BLaER1 treated with 17β-estradiol and CSF1 and Interleukin-3, amounts not matched to agents 10 nM and 100 nM (cell line): ENCODE measurements around the gene CNIH2.

Experiments
- H3K27ac ChIP-seq, 11 experiments: shearing (Covaris generic); formaldehyde crosslinking; 2 replicates each; pipeline ENCODE4 v1.8.1; 2022
- H3K27me3 ChIP-seq, 11 experiments: shearing (Covaris generic); formaldehyde crosslinking; 2 replicates each; pipeline ENCODE4 v1.8.1; 2022
- H3K36me3 ChIP-seq, 11 experiments: shearing (Covaris generic); formaldehyde crosslinking; 2 replicates each; pipeline ENCODE4 v1.8.1; 2022
- H3K4me1 ChIP-seq, 10 experiments: shearing (Covaris generic); formaldehyde crosslinking; 2 replicates each; pipeline ENCODE4 v1.8.1; 2022
- H3K4me2 ChIP-seq, 11 experiments: shearing (Covaris generic); formaldehyde crosslinking; 2 replicates each; pipeline ENCODE4 v1.8.1; 2022
- H3K4me3 ChIP-seq, 10 experiments: shearing (Covaris generic); formaldehyde crosslinking; 2 replicates each; pipeline ENCODE4 v1.8.1; 2022
- H3K9ac ChIP-seq, 11 experiments: shearing (Covaris generic); formaldehyde crosslinking; 2 replicates each; pipeline ENCODE4 v1.8.1; 2022
- H3K9me3 ChIP-seq, 11 experiments: shearing (Covaris generic); formaldehyde crosslinking; replicated peaks in 1 of 11; 2 replicates each; pipeline ENCODE4 v1.8.1; 2022
- H4K20me1 ChIP-seq, 11 experiments: shearing (Covaris generic); formaldehyde crosslinking; 2 replicates each; pipeline ENCODE4 v1.8.1; 2022
- Cebpa-rat ChIP-seq, 11 experiments: shearing (Covaris generic); IDR thresholded peaks; 2 replicates each; pipeline ENCODE4 v1.8.1; 2022

The CNIH2 gene

GRCh38 chr11:66314186-66314501 is 36.2 kb downstream of the CNIH2 start:
- H4K20me1 ChIP-seq, result peaks cover 0 to 32% (median 12%) of the 10 kb centered on the region in 11 experiments; a peak in 12 of 22 replicates
- peak overlapping the region; percentile 81 to 92 (median 87) for H3K9ac ChIP-seq
- no peak for TF ChIP-seq Cebpa-rat (IDR thresholded peaks at IDR 0.05)
- no peaks in the 10 kb centered on the region for H3K36me3 ChIP-seq
- peaks cover 61 to 87% (median 77%) of the 10 kb centered on the region in 10 experiments for H3K4me1 ChIP-seq
- peaks cover 0 to 4% (median 0%) of the 10 kb centered on the region in 11 experiments; a peak in 5 of 22 replicates for H3K9me3 ChIP-seq
- H3K4me3 ChIP-seq, result peak overlapping the region; percentile 52 to 80 (median 69)
- peak overlapping the region; percentile 73 to 98 (median 94); a peak in 21 of 22 replicates for H3K27ac ChIP-seq
- H3K4me2 ChIP-seq, result peak overlapping the region; percentile 98 to 100 (median 100)
- no peaks in the 10 kb centered on the region for H3K27me3 ChIP-seq

GRCh38 chr11:66314561-66315497 is 36.9 kb downstream of the CNIH2 start:
- Histone ChIP-seq H3K27ac (peak overlapping the region; percentile 73 to 98 (median 94); a peak in 21 of 22 replicates), H3K4me1 (peaks cover 63 to 86% (median 80%) of the 10 kb centered on the region in 10 experiments), H3K36me3 (no peaks in the 10 kb centered on the region)

GRCh38 chr11:66315498-66315885 is 37.5 kb downstream of the CNIH2 start:
- Histone ChIP-seq H3K4me3 (peak overlapping the region; percentile 52 to 80 (median 69)), H3K27ac (peak overlapping the region; percentile 73 to 98 (median 94); a peak in 21 of 22 replicates), H4K20me1 (peaks cover 0 to 32% (median 12%) of the 10 kb centered on the region in 11 experiments; a peak in 12 of 22 replicates), H3K27me3 (no peaks in the 10 kb centered on the region), H3K36me3 (no peaks in the 10 kb centered on the region), H3K4me2 (peak overlapping the region; percentile 98 to 100 (median 100)), H3K4me1 (peaks cover 63 to 80% (median 77%) of the 10 kb centered on the region in 10 experiments), H3K9me3 (peaks cover 0 to 17% (median 11%) of the 10 kb centered on the region in 11 experiments; a peak in 15 of 22 replicates), H3K9ac (peak overlapping the region; percentile 81 to 92 (median 87))
- no peak for TF ChIP-seq Cebpa-rat (IDR thresholded peaks at IDR 0.05)

More at GRCh38 chr11:66314561-66315497, 36.9 kb downstream of the CNIH2 start:
- Histone ChIP-seq H4K20me1 (peaks cover 0 to 32% (median 12%) of the 10 kb centered on the region in 11 experiments; a peak in 12 of 22 replicates), H3K9ac (peak overlapping the region; percentile 81 to 92 (median 87)), H3K27me3 (no peaks in the 10 kb centered on the region), H3K9me3 (peaks cover 0 to 11% (median 5%) of the 10 kb centered on the region in 11 experiments; a peak in 14 of 22 replicates), H3K4me2 (peak overlapping the region; percentile 98 to 100 (median 100)), H3K4me3 (peak overlapping the region; percentile 52 to 80 (median 69))
- no peak for TF ChIP-seq Cebpa-rat (IDR thresholded peaks at IDR 0.05)

GRCh38 chr11:66315921-66316811 is 38.2 kb downstream of the CNIH2 start:
- H3K36me3 ChIP-seq, result no peaks in the 10 kb centered on the region
- TF ChIP-seq Cebpa-rat (IDR thresholded peaks at IDR 0.05), result no peak
- peak overlapping the region; percentile 52 to 80 (median 69) for H3K4me3 ChIP-seq
- H3K27ac ChIP-seq, result peak overlapping the region; percentile 73 to 98 (median 94); a peak in 21 of 22 replicates
- H3K9me3 ChIP-seq, result peaks cover 0 to 18% (median 12%) of the 10 kb centered on the region in 11 experiments; a peak in 15 of 22 replicates
- H4K20me1 ChIP-seq, result peaks cover 0 to 32% (median 12%) of the 10 kb centered on the region in 11 experiments; a peak in 12 of 22 replicates
- H3K27me3 ChIP-seq, result no peaks in the 10 kb centered on the region
- H3K4me2 ChIP-seq, result peak overlapping the region; percentile 98 to 100 (median 100)
- H3K9ac ChIP-seq, result peak overlapping the region; percentile 81 to 92 (median 87)
- H3K4me1 ChIP-seq, result peaks cover 63 to 73% (median 70%) of the 10 kb centered on the region in 10 experiments

- H3K9ac ChIP-seq, result peak within 1 kb of the TSS; percentile 81 to 92 (median 87)
- peak within 1 kb of the TSS; percentile 73 to 98 (median 94); a peak in 21 of 22 replicates for H3K27ac ChIP-seq
- peak within 1 kb of the TSS; percentile 52 to 80 (median 69) for H3K4me3 ChIP-seq
Measured at GRCh38 chr11:66316849-66317251, 38.9 kb downstream of the CNIH2 start, which contains the start of gene CD248. Gene CD248 (minus strand): TSS chr11:66317044. CDS start chr11:66317027, 17 bp downstream.

GRCh38 chr11:66317322-66317722 is 39.3 kb downstream of the CNIH2 start:
- Histone ChIP-seq H3K27ac (peak overlapping the region; percentile 73 to 98 (median 94); a peak in 21 of 22 replicates), H3K4me2 (peak overlapping the region; percentile 98 to 100 (median 100)), H3K9ac (peak overlapping the region; percentile 81 to 92 (median 87); a peak in 21 of 22 replicates)

More at GRCh38 chr11:66316849-66317251, 38.9 kb downstream of the CNIH2 start, which contains the start of gene CD248:
- H3K27me3 ChIP-seq, result no peaks in the 10 kb centered on the region
- no peak for TF ChIP-seq Cebpa-rat (IDR thresholded peaks at IDR 0.05)
- no peaks in the 10 kb centered on the region for H3K36me3 ChIP-seq
- peaks cover 63 to 72% (median 69%) of the 10 kb centered on the region in 10 experiments for H3K4me1 ChIP-seq
- peaks cover 0 to 19% (median 13%) of the 10 kb centered on the region in 11 experiments; a peak in 15 of 22 replicates for H3K9me3 ChIP-seq
- peaks cover 0 to 32% (median 12%) of the 10 kb centered on the region in 11 experiments; a peak in 12 of 22 replicates for H4K20me1 ChIP-seq
- H3K4me2 ChIP-seq, result peak within 1 kb of the TSS; percentile 98 to 100 (median 100)

GRCh38 chr11:66317723-66318599 is 40.0 kb downstream of the CNIH2 start:
- H3K4me3 ChIP-seq, result peak overlapping the region in 9 of 10 experiments; percentile 66 to 80 (median 69); a peak in 18 of 20 replicates
- H3K27ac ChIP-seq, result peak overlapping the region; percentile 73 to 98 (median 94); a peak in 21 of 22 replicates
- H3K9ac ChIP-seq, result peak overlapping the region; percentile 81 to 92 (median 87); a peak in 21 of 22 replicates

More at GRCh38 chr11:66317322-66317722, 39.3 kb downstream of the CNIH2 start:
- TF ChIP-seq Cebpa-rat (IDR thresholded peaks at IDR 0.05), result no peak
- H3K9me3 ChIP-seq, result peaks cover 0 to 21% (median 14%) of the 10 kb centered on the region in 11 experiments; a peak in 15 of 22 replicates
- peak overlapping the region in 9 of 10 experiments; percentile 66 to 80 (median 69); a peak in 18 of 20 replicates for H3K4me3 ChIP-seq
- H3K36me3 ChIP-seq, result no peaks in the 10 kb centered on the region
- H4K20me1 ChIP-seq, result peaks cover 0 to 32% (median 12%) of the 10 kb centered on the region in 11 experiments; a peak in 12 of 22 replicates
- H3K4me1 ChIP-seq, result peaks cover 63 to 77% (median 74%) of the 10 kb centered on the region in 10 experiments
- no peaks in the 10 kb centered on the region for H3K27me3 ChIP-seq

More at GRCh38 chr11:66317723-66318599, 40.0 kb downstream of the CNIH2 start:
- H3K9me3 ChIP-seq, result peaks cover 0 to 21% (median 14%) of the 10 kb centered on the region in 11 experiments; a peak in 15 of 22 replicates
- no peaks in the 10 kb centered on the region for H3K27me3 ChIP-seq
- H3K36me3 ChIP-seq, result no peaks in the 10 kb centered on the region
- TF ChIP-seq Cebpa-rat (IDR thresholded peaks at IDR 0.05), result peak; percentile 97 to 100 (median 100)
- peaks cover 0 to 32% (median 12%) of the 10 kb centered on the region in 11 experiments; a peak in 12 of 22 replicates for H4K20me1 ChIP-seq
- peak overlapping the region; percentile 98 to 100 (median 100) for H3K4me2 ChIP-seq
- peaks cover 62 to 82% (median 79%) of the 10 kb centered on the region in 10 experiments for H3K4me1 ChIP-seq
